Epithelial cell of prostate (primary cell): ENCODE data around the gene TOMT.

Source experiments
- DNase-seq: peaks from one replicate; pipeline ENCODE4 v3.0.0-alpha.2; 2011; ENCODE audit warnings: low read depth, low spot score
- H3K27ac ChIP-seq: fragments of 450-650 bp; 2 replicates; pipeline ENCODE4 v1.5.1; 2017; ENCODE audit warnings: mild to moderate bottlenecking

TOMT gene

GRCh38 chr11:72105888-72106287, at the start of gene TOMT:
Gene TOMT (plus strand): TSS chr11:72105924. CDS start chr11:72105952, 28 bp downstream.
- no peak within 1 kb of the TSS for H3K27ac ChIP-seq
- DNase-seq: no peak

DNA sequence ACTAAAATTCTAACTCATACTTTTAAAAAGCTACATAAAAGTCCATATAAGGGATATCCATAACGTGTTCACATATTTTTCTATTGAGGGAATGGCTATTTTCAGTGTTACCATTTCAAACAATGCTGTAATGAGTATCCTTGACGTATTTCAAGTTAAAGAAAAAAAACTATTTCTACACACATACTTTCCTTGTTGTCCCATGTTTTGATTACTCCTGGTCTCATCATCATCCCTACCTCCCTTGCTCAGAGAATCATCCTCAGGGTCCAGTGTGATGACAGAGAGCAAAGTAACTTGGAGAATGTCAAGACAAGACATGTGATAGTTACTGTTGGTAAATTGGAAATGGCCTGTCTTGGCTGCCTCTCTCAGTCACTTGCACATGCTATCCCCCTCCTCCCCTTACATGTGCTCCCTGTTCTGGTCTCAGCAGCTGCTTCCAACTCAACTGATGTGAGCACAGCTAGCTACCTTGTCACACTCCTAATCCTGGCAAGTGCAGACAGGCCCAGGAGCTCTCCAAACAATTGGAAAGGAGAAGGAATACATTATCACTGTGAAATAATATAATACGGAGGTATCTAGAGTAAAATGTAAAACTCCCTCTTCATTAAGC, 47.2 kb upstream of the TOMT start:
- DNase-seq: no peak
- peak overlapping the region; percentile 53 for H3K27ac ChIP-seq

DNA sequence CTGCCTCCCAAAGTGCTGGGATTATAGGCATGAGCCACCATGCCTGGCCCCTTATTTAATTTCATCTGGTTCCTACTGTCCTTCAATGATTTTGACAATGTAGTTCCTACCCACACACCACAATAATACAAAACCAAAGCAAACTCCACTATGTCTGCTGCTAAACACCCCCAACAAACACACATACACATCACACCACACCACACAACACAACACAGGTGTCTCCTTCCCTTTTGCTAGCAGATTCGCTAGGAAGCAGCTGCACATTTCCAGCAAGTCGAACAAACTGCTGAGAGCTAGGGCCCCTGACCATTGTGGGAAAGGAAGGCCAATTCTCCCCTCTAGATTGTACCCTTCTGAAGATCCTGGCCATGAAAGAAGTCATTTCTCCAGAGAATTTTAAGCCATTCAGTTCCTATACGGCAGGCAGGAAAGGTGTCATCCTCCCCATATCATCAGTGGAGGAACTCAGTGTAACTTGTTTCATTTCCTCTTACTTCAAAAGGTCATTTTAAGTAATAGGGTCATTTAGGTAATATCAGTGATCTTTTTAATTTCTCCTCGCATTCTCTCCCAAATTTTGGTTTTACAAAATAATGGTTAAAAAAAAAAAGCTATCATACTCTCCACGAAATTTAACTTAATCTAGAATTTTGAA, 43.9 kb upstream of the TOMT start:
- DNase-seq: no peak
- H3K27ac ChIP-seq: no peak overlapping the region

DNA sequence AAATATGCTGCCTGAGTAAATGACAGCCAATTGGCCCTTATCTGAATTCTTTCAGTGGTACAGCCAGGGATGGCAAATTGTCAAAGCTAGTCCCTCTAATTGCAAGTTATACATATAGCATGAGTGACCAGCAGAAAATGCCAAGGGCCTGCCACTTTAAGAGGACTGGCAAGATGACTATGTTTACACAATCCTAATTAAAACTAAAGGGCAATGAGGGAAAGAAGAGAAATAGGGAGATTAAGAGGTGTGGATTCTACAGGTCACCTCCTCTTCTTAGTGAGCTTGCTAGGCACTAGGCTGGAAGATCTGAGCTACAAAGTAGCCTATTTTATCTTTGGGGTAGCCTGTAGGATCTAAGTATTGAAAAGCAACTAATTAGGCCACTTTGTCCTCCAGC, 38.9 kb upstream of the TOMT start:
- no peak overlapping the region for H3K27ac ChIP-seq
- no peak for DNase-seq

GRCh38 chr11:72067266-72067665, 38.5 kb upstream of the TOMT start:
- H3K27ac ChIP-seq: no peak overlapping the region
- no peak for DNase-seq

GRCh38 chr11:72067676-72068075, 38.0 kb upstream of the TOMT start:
- no peak overlapping the region for H3K27ac ChIP-seq
- DNase-seq: no peak

GRCh38 chr11:72069200-72069599, 36.5 kb upstream of the TOMT start:
- peak overlapping the region; percentile 95 for H3K27ac ChIP-seq
- DNase-seq: no peak

DNA sequence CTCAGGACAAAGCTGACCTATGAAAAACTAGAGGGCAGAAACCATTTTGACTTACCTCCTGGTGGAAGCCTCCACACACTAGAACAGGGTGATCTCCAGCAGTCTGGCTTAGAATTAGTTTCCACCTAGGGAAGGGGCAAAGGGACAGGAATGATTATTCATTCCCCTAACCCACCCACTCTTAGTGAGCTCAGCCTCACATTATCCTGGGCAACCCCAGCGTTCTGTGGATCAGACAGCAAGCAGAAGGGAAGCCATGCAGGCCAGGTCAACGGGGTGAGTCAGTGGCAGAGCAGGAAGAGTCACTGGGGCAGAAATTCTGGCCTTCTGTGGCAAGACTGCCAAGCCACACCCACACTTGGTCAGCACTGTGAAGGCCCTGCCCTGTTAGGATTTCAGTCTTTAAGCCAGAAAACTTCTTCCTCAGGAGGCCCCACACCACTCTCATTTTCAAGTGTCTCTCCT, 35.9 kb upstream of the TOMT start:
- no peak for DNase-seq
- peak overlapping the region; percentile 95 for H3K27ac ChIP-seq

DNA sequence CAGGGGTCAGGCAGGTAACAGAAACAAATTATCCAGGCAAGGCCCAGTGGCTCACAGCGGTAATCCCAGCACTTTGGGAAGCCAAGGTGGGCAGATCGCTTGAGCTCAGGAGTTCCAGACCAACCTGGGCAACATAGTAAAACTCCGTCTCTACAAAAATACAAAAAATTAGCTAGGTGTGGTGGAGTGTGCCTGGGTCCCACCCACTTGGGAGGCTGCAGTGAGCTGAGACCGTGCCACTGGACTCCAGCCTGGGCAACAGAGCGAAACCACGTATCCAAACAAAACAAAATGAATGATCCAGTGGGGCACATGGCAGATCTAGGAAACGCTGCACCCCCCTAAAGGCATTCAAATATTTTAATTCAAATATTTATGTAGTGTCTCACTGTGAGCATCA, 35.2 kb upstream of the TOMT start:
- no peak for DNase-seq
- H3K27ac ChIP-seq: peak overlapping the region; percentile 95

GRCh38 chr11:72072348-72072747, 33.4 kb upstream of the TOMT start:
- no peak for DNase-seq
- peak overlapping the region; percentile 95 for H3K27ac ChIP-seq

- DNase-seq: no peak
- no peak overlapping the region for H3K27ac ChIP-seq
Observed at GRCh38 chr11:72075109-72075508, 30.6 kb upstream of the TOMT start.

GRCh38 chr11:72075756-72076155, 30.0 kb upstream of the TOMT start:
- H3K27ac ChIP-seq: no peak overlapping the region
- no peak for DNase-seq

DNA sequence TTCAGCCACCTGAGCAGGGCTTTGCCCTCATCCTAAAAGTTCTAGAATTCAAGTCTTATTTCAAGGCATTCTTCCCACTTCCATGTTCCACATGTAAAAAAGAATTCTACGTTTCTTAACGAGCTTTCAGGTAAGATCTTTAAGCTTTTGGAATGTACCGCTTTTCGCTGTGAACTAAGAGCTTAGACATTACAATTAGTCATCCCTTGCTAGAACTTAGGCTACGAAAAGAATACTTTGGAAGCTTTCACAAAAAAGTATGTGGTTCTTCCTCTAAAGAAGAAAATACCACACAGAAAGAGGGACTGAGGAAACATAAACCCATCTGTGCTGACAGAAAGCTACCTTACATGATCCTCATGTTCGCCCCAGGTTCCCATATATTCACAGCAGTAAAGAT, 27.2 kb upstream of the TOMT start:
- DNase-seq: no peak
- peak overlapping the region; percentile 81 for H3K27ac ChIP-seq

DNA sequence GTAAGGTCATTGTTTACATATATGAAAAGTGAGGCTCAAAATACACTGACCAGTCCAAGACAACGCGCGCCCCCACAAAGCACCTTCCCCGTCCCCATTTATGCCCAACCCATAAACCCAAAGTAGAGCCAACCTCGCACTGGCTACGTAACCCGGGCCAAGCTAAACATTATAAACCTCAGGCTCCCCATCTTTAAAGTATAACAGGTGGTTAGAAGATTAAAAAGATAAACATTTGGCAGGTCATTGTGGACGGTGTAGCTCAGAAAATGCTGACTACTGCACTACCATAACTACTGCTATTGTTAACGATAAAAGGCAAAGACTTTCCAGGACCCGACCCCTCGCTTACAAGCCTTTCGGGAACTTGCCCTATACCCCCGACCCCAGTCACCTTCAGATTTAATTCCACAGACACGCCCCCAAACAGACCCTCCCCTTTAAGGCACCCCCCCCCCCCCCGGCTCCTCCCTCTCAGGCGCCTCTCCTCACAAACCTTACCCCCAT, 25.9 kb upstream of the TOMT start:
- H3K27ac ChIP-seq: peak overlapping the region; percentile 81
- no peak for DNase-seq

DNA sequence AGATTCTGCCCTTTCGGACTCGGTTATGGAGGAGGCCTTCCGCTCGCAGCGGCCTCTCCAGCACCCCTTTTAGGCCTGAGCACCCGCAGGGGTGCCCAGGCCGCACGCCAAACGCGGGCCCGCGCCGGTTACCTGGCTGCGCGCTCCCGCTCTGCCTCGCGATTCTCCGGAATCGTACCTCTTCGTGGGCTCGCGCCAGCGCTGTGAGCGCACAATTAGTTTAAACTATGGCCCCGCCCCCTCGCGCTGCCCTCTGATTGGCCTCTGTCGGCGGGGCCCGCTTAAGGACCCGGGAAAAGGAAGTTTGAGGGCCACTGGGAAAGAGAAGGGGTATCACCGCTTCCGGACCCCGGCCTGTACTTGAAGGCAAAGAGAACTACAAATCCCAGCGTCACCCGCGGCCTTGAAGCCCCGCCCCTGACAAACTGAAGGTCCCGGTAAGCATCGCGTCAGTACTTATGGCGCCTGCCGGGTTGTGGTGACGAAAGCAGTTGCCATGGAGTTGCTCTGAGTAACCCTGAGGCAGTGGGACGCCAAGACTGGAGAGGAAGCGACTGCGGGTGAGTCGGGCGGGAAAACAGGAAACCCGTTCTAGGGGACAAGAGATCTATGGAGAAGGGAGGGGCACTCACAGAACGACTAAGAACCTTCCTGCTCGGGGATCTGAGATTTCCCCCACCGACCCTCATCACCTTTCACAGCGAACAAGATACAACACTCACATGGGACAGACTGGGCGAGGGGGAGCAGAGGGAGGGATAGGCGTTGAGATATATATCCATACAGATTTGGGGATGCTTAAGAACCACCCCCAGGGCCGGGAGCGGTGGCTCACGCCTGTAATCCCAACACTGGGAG, 25.2 kb upstream of the TOMT start, which contains the start of the genes LRRC51 and NUMA1:
LRRC51 (plus strand) TSS at position 525 of the 858 bp plus-strand sequence. CDS start 8,234 bp downstream, outside the sequence.
NUMA1 (minus strand) TSS at position 217 of the 858 bp plus-strand sequence. CDS start 44,599 bp downstream, outside the sequence.
- peak within 1 kb of the TSS; percentile 81 for H3K27ac ChIP-seq
- peak; percentile 100 for DNase-seq

- DNase-seq: no peak
- peak overlapping the region; percentile 81 for H3K27ac ChIP-seq
Observed at GRCh38 chr11:72081184-72081644, 24.5 kb upstream of the TOMT start.

GRCh38 chr11:72081821-72082453, 23.8 kb upstream of the TOMT start:
- peak overlapping the region; percentile 81 for H3K27ac ChIP-seq
- DNase-seq: no peak

- H3K27ac ChIP-seq: peak overlapping the region; percentile 60
- DNase-seq: no peak
Observed at GRCh38 chr11:72083414-72083813, 22.3 kb upstream of the TOMT start.

DNA sequence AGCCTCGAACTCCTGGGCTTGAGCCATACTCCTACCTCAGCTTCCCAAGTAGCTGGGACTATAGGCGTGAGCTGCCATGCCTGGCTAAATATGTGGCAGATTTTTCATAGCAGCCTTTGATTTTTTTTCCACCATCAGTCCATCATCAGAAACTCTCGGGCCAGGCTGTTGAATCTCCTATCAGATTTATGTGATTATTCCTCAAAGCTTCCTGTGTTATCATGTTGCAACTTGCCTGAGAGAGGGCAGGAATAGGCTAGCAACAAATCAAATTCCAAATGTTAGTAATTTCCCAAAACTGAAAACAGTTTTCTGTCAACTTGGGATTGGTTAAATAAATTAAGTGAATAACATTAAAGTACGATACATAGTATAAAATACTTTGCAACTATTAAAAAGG, 21.6 kb upstream of the TOMT start:
- DNase-seq: no peak
- H3K27ac ChIP-seq: peak overlapping the region; percentile 60

GRCh38 chr11:72084965-72085364, 20.8 kb upstream of the TOMT start:
- peak overlapping the region; percentile 60 for H3K27ac ChIP-seq
- DNase-seq: no peak
